ENCODE results near the gene NCMAP.

The NCMAP gene

DNA sequence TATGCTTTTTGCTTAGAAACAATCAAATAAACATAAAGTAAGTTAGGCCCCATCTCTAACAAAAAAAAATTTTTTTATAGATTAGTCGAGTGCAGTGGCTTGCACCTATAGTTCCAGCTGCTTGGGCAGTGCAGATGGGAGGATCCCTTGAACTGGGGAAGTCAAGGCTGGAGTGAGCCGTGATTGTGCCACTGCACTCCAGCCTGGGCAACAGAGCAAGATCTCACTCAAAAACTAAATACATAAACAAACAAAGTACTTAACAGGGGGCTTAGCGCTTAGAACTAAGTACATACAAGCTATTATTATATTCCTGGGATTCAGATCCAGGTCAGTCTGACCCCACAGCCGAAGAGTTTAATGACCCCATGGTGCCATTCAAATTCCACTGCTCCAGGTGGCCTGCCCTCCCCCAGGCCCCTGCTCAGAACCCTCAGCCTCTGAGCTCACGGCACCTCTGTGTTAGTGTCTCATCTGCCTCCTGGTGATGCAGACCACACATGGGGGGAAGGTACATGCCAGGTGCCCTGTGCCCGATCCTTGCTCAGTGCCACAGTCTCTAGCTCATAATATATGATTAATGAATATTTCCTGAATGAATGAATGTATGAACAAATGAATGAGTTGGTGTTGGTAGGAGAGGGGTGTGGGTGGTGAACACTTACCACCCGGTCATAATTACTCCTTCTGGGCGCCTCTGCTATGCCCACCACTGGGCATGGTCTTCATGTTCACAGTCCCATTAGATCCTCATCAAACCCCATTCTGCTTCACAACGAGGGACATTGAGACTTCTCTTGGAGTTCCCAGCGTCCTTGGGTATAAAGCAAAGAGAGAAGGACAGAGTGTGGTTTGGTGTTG lies 14.6 kb downstream of the NCMAP start:
- no peak for DNase-seq (ENCODE audit: low spot score)

DNA sequence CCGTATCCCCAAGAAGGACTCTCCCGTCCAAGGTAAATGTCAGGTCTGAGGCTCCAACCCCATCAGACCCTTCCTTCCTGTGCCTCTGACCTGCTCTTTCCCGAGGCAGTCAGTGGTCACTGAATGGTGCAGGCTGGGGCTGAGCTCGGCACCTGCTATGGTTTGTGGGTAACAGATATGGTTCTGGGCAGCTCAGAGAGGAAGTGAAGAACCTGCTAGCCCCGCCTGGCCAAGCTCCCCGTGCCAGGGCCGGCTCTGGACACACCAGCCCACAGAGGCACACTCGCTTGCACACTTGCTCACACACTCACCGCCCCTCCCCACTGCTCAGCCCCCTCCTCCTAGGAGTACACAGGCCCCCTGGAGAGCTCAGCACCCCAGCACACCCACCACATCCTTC lies 16.4 kb downstream of the NCMAP start:
- DNase-seq (ENCODE audit: low spot score): no peak

DNA sequence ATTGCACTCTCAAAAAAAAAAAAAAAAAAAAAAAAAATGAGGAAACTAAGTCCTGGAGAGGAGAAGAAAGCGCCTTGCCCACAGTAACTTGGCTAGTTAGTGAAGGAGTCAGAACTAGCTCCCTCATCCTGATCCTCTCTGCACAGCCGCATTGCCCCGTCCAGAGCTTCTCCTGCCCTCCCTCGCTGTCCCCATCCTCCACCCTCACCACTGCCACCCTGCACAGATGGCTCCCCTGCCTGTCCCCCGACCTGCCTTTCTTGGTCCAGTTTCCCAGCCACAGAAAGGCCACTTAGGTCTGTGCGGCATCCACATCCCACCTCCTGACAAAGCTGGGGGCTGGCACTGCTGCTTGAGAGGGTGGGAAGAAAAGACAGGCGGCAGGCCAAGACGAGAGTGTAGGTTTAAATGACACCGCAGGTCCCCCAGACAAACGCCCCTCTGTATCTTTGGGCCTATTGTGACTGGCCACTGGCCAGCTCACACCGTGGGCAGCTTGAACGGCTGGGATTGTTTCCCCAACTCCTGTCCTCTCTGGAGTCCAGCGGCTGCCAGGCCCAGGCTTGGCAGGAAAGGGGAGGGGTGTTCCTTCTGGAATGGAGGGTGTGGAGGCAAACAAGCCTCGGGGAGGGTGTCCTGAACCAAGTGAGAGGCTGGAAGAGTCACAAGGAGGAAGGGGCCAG lies 20.2 kb downstream of the NCMAP start:
- DNase-seq (ENCODE audit: low spot score): no peak

DNA sequence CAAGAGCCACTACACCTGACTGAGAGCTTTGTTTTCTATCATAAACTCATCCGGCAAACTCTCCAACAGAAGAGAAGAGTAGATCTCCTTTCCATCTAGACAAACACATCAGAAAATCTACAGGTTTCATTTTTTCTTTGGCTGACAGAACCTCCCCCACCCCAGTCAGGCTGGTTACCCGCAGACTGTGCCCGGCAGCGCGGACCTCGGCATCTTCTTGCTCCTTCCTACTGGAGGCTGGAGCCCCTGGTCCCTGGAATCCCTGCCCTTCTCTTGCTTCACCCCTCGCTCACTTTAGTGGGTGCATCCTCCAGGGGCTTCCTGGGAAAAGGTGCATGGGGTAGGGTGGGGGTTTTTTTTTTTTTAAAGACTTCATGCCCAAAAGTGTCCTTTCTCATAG lies 23.0 kb downstream of the NCMAP start:
- DNase-seq (ENCODE audit: low spot score): no peak

DNA sequence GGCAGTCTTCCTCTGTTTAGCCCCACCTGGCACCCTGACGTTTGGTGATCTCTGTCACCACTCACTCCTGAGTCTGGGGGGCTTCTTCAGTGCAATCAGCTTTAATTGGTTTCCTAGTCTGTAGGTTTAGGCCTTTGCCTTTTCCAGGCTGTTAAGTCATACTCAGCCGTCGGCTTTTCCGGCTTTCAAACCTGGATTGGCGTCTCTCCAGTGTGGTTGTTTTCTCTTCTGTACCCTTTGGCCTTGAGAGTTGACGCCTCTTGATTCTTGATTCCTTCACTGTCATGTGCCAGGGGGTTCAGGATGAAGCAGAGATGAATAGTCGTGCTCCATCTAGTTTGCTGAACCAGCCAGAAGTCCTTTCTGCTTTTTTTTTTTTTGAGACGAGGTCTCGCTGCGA lies 24.9 kb downstream of the NCMAP start:
- no peak for DNase-seq (ENCODE audit: low spot score)

DNA sequence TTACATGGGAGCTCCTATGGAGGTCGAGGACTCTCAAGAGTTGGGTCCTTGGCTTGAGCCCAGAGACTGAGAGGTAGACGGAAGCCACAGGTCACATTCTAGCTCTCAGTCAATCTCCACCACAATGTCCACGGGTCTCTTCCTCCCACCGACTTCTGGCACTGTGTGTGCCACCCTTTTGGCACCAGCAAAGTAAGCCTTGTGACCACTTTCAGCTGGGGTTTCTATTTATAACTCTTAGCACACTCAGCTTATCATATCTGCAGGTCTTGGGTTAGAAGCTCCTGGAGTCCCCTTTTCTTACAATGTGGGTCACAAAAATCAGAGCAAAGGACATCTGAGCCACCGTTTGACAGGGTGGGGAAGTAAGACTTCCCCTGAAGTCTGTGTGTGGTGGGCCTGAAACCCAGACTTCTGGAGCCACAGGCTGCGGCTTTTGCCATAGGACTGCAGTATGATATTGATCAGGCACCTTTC lies 28.3 kb downstream of the NCMAP start:
- DNase-seq (ENCODE audit: low spot score): no peak

DNA sequence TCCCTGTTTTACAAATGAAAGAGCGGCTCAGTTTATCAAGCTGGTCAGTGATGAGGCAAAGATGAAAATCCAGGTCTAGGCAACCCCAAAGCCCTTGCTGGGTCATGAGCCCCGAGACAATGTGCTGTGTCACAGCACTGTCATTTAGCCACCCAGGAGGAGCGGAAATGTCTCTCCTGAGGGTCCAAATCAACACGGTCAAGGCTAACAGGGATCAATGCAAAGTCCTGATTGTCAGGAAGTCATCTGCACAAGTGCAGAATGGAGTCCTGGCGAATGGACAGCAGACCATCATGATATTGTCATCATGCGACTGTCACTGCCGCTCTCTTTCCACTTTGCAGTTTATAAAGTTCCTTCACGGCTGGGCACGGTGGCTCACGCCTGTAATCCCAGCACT lies 30.2 kb downstream of the NCMAP start:
- DNase-seq (ENCODE audit: low spot score): no peak

DNA sequence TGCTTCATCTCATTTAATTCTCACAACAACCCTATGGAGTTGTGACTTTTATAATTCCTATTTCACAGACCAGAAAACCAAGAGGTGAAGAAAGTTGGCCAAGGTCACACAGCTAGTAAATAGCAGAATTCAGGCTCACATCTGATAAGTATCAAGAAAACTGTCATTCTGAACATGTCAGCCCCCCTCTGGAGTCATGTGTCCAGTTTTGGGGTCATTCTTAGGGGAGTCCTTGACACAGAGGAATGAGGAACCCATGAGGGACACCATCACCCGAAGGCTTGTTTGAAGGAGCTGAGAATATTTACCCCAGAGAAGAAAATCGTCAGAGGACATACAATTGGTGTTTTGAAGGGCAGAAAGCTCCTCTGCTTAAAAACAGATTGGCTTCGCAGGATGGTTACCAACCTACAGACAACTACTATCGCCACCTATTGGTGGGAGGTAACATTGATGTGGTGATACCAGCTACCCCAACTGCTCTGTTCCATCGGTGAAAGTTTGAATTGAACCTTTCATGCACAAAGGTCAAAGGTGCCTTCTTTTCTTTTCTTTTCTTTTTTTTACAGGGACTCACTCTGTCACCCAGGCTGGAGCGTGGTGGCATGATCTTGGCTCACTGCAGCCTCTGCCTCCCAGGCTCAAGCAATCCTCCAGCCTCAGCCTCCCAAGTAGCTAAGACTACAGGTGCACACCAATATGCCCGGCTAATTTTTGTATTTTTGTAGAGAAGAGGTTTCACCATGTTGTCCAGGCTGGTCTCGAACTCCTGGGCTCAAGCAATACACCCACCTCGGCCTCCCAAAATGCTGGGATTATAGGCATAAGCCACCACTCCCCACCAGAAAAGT lies 31.3 kb downstream of the NCMAP start:
- DNase-seq (ENCODE audit: low spot score): peak; percentile 63

DNA sequence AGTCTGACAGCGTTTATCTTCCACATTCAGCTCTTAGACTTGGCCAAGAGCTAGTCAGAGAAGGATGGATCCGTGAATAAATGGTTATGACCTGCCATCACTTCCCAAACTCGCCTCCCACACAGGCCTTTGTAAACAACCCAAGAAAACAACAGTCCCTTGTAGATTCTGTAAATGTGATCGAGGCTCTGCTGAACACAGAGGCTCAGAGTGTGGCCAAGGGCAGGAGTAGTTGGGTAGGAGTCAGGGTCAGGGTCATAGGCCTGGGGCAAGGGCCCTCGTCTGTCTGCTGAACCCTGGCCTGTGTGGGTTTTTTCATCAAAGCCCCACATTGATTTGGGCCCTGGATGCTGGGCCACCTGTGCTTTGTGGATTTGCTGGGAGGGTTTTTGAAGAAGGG lies 32.7 kb downstream of the NCMAP start:
- no peak for DNase-seq (ENCODE audit: low spot score)

DNA sequence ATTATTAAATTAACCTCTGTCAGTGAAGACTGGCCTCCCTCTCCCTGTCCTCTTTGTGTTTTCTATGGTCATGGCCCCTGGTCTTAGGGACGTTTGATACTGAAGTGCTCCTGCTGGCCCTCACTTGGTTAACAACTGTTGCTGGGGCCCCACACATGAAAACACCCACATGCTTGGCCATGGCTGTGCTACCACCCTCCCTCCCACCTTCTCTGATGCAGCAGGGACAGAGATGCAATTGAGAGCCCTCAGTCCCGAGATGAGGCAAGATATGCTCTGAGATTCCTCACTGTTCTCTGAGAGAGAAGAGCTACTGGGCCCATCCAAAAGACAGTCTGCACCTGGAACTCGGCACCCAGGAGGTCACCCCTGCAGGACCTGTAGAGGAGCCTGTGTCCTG lies 33.3 kb downstream of the NCMAP start:
- no peak for DNase-seq (ENCODE audit: low spot score)

DNA sequence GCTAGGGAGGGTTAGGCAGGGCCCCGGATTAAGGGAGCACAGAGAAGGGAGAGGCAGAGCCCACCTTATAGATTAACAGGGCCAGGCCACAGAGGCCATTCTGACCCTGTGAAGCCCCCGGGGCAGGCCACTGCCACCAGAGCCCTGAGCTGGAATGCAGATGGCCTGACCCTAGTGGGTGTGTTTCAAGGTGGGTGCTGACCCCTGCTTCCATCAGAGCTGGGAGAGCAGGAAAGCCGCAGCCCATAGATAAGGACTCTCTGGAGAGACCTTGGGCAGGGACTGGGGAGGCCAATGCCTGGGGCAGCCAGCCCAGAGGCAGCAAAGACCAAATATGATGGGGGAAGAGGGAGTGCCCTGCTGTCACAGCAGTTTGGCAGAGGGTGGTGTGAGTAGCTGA lies 35.9 kb downstream of the NCMAP start:
- no peak for DNase-seq (ENCODE audit: low spot score)

DNA sequence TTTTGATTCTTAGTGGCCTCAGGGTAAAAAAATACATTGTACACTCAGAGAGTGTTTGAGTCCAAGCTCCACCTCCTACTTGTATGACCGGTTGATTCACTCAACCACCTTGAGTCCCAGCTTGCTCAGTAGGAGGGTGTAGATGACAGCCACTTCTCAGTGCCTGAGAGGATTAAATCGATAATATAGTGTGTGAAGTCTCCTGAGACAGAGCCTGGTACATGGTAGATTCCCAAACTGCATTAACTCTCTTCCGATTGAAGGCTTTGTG lies 38.4 kb downstream of the NCMAP start:
- DNase-seq (ENCODE audit: low spot score): no peak

DNA sequence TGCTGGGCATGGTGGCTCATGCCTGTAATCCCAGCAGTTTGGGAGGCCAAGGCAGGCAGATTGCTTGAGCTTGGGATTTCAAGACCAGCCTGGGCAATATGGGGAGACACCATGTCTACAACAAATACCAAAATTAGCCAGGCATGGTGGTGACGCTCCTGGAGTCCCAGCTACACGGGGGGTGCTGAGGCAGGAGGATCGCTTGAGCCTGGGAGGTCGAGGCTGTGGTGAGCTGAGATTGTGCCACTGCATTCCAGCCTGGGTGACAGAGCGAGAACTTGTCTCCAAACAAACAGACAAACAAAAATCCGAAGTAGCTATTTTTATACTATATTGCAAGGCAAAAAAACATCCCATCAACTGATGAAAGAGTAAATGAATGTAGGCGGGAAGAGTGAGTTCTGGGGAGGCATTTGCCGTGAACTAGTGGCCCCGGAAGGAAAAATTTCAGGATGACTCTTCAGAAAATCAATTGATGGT lies 40.6 kb downstream of the NCMAP start:
- DNase-seq (ENCODE audit: low spot score): no peak

DNA sequence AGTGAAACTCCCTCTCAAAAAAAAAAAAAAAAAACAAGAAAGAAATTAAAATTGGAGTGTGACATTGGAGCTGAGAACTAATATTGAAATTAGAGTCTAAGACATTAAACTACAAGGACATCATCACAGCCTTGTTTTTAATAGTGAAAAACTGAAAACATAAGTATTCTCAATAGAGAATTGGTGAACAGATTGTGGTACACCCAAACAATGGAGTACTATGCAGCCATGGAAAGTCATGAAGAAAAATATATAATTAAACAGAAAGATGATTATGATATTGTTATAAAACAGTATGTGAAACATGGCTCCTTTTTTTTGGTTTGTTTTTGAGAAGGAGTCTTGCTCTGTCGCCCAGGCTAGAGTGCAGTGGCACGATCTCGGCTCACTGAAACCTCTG lies 43.4 kb downstream of the NCMAP start:
- DNase-seq (ENCODE audit: low spot score): no peak

DNA sequence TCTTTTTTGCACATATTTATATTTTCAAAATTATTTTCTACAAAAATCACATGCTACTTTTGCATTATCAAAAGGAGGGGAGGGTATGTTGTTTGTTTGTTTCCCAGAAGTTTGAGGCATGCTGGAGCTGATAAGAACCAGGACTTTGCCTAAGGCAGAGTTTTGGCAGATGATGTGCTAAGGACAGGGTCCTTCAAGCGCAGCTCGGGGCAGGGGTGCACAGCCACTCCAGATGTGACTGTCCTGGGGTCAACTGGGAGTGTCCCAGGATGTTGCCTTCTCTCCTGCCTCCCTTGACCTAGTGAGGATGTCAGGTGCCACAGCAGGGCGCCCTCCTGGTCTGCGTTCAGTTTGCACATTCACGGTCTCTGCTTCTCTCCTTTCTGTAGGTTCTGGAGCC lies 44.7 kb downstream of the NCMAP start:
- no peak for DNase-seq (ENCODE audit: low spot score)

DNA sequence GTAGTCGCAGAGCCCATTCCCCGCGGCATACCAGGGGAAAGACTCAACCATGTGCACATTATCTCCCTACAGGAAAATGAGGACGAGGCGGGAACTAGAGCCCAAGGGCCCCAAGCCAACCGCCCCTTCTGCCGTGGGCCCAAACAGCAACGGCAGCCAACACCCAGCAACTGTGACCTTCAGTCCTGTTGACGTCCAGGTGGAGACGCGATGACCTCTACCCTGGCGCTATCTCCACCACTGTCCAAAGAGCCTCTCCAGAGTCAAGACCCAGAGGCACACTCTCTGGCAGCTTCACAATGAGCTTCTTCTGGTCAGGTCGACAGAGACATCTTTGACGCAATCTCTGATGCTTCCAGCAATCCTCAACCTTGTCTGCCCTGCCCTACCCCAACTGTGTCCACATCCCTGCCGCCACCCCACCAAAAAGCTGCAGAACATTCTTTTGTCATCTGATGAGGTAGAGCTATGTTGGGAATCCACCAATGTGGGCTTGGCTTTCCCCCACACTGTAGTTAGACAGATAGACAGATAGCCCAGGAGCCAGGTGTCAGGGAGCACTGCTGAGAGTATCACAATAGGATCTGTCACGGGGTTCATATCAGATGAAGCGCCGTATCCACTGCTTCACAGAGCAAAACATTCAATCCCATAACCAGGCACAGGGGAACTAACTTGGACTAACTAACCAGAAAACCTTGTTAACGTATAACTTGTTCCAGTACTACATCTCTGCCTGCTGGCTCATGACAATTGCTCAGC lies 49.8 kb downstream of the NCMAP start:
- no peak for DNase-seq (ENCODE audit: low spot score)

DNA sequence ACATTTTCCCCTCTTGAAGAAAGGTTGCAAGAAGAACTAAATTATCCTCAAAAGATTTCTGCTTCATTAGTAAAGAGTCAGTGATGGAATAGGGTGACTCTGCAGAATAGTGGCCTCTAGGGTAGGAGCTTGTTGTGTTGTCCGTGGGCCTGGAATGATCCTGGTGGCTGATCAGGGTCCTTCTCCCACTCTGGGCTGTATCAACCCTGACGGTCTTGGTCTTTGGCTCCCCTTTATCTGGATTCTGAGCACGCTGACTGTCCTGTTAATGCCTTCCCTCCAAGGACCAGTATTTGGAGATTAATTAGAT lies 50.4 kb downstream of the NCMAP start:
- no peak for DNase-seq (ENCODE audit: low spot score)

DNA sequence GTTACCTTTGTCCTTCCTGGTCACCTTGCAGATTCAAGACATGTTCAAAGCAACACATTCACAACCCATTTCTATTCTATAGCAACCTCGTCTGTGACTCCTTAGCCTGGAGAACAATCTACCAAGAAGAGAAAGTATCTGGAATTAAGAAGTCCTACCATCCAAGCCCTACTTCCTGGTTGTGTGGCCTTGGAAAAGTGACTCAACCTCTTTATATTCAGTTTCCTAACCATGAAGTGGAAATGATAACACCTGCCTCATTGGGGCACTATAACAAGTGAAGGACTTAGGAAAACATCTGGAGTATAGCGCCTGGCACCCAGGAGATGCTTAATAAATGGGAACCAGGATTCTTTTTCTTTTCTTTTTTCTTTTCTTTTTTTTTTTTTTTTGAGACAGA lies 50.7 kb downstream of the NCMAP start:
- DNase-seq (ENCODE audit: low spot score): no peak

DNA sequence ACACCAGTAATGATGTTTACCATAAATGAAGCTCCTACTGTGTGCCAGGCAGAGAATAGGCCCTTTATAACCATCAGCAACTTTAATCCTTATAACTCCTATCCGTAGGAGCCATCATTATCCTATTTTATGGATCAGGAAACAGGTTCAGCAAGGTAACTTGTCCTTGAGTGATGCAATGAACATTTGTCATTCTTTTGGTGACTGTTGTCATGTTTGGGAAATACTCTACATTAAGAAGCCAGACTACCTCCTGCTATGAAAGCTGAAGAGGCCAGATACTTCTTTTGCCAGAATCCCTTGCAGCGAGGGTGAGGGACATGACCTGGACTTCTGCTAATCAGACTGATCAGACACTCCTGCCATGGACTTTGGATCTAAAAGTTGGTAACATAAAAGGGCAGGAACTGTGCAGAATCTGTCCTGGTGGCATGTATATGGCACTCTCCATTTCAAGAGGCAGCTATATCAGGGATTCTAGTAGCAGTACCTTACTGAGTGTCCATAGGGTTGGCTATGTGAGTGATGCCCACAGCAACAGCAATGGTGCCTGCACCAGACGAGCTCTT lies 54.1 kb downstream of the NCMAP start:
- no peak for DNase-seq (ENCODE audit: low spot score)

DNA sequence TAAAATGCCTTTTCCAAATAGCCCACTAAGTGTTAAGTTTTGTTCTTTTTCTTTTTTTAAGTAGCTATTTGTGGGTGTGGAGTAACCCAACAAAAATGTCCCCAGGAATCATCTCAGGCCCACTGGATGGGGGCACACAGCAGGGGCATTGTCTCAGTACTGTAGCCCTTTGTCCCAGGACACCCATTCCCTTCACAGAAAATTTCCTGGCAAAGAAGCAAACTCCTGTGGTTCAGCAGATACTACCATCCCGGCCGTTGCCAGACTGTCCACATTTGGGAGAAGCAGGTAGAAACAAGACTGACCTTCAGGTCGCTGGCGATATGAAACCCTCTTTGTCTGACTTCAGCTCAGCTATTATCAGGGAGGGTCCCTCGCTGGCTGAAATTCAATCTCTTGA lies 63.5 kb downstream of the NCMAP start:
- no peak for DNase-seq (ENCODE audit: low spot score)

DNA sequence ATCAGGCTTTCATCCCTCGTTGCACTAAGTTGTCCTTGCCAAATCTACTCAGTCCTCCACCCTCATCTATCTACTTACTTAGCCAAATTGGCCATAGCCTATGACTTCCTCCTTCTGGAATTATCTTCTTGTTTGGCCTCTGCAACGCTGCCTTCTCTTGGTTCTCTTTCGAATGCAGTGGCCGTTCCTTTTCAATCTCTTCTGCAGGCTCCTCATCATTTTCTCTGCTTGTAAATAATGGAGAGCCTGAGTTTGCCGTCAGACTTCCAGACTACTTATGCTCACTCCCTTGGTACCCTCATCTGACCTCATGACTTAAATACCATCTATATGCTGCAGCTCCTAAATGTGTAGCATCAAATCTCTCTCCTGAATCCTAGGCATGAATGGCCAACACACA lies 64.8 kb downstream of the NCMAP start:
- DNase-seq (ENCODE audit: low spot score): no peak

DNA sequence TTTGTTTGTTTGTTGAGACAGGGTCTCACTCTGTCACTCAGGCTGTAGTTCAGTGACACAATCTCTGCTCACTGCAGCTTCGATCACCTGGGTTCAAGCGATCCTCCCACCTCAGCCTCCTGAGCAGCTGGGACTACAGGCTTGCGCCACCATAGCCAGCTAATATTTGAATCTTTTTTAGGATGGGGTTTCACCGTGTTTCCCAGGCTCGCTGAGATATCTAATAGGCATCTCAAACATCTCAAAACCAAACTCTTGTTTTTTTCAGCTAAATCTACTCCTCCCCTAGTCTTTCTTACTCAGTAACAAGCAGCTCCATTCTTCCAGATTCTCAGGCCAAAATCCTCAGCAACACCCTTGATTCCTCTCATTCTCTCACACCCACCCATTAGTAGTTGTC lies 65.2 kb downstream of the NCMAP start:
- no peak for DNase-seq (ENCODE audit: low spot score)
